DND-41 (cell line): ENCODE measurements around the gene UEVLD.

Experiments used
- EZH2 ChIP-seq: IDR thresholded peaks from 3 replicates; pipeline ENCODE4 v1.6.1; 2012; ENCODE audit warnings: borderline replicate concordance, low read depth, mild to moderate bottlenecking, moderate library complexity, low read length, inconsistent platforms; ENCODE audit not compliant: severe bottlenecking
- TF ChIP-seq, protein P1 (sequence below): IDR thresholded peaks from 2 replicates; pipeline ENCODE4 v1.5.1; 2012; ENCODE audit warnings: borderline replicate concordance, low read length, moderate library complexity, mild to moderate bottlenecking; ENCODE audit not compliant: poor library complexity, severe bottlenecking; ENCODE audit errors: extremely low read depth

DNA sequence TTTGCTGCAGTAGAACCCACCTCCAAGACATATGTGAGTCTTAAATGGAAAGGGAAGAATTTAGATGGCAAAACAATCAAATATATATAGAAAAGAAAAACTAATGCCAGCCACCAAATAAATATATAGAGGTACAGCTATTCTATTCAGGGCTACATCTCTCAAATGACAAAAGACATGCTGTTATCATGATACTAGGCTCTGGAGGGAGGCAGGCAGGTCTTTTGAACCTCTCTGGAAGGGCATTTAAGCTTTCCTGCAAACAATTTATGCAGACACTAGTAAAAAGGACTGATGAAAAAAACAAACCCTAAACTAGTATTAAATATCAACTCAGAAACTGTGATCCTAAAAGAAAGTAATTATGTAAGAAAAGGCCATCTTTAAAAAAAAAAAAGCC lies 24.4 kb downstream of the UEVLD start:
- TF ChIP-seq, protein P1, sequence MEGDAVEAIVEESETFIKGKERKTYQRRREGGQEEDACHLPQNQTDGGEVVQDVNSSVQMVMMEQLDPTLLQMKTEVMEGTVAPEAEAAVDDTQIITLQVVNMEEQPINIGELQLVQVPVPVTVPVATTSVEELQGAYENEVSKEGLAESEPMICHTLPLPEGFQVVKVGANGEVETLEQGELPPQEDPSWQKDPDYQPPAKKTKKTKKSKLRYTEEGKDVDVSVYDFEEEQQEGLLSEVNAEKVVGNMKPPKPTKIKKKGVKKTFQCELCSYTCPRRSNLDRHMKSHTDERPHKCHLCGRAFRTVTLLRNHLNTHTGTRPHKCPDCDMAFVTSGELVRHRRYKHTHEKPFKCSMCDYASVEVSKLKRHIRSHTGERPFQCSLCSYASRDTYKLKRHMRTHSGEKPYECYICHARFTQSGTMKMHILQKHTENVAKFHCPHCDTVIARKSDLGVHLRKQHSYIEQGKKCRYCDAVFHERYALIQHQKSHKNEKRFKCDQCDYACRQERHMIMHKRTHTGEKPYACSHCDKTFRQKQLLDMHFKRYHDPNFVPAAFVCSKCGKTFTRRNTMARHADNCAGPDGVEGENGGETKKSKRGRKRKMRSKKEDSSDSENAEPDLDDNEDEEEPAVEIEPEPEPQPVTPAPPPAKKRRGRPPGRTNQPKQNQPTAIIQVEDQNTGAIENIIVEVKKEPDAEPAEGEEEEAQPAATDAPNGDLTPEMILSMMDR: no peak
- no peak for TF ChIP-seq EZH2
